SK-N-SH (cell line): ENCODE results near the gene SLC7A6OS.

Source experiments
- EZH2phosphoT487 ChIP-seq: fragments of 200-600 bp; sonication (generic); IDR thresholded peaks from 2 replicates; pipeline ENCODE4 v1.6.1; 2017; ENCODE audit warnings: low read depth, mixed run types, mild to moderate bottlenecking, antibody characterized with exemption, moderate library complexity, borderline replicate concordance
- POLR2AphosphoS5 ChIP-seq: IDR thresholded peaks from 2 replicates; pipeline ENCODE4 v1.6.1; 2012; ENCODE audit warnings: low read depth, low read length
- SMC3 ChIP-seq: IDR thresholded peaks from 2 replicates; pipeline ENCODE4 v1.6.1; 2012; ENCODE audit warnings: low read depth, low read length, improper control_type of control experiment
- TF ChIP-seq, protein P1 (sequence below): fragments of 200-600 bp; sonication (generic); IDR thresholded peaks from 2 replicates; pipeline ENCODE4 v1.6.1; 2017; ENCODE audit warnings: antibody characterized with exemption, mild to moderate bottlenecking, moderate library complexity
- TF ChIP-seq, protein P2 (sequence below): IDR thresholded peaks from 2 replicates; pipeline ENCODE4 v1.6.1; 2012; ENCODE audit warnings: mild to moderate bottlenecking, low read depth, low read length, moderate library complexity
- TF ChIP-seq, protein P3 (sequence below): IDR thresholded peaks from 2 replicates; pipeline ENCODE4 v1.4.0; 2012; ENCODE audit warnings: low read depth, borderline replicate concordance

GRCh38 chr16:68251832-68252231, 58.9 kb downstream of the SLC7A6OS start:
- TF ChIP-seq POLR2AphosphoS5, result no peak
- TF ChIP-seq, protein P1, sequence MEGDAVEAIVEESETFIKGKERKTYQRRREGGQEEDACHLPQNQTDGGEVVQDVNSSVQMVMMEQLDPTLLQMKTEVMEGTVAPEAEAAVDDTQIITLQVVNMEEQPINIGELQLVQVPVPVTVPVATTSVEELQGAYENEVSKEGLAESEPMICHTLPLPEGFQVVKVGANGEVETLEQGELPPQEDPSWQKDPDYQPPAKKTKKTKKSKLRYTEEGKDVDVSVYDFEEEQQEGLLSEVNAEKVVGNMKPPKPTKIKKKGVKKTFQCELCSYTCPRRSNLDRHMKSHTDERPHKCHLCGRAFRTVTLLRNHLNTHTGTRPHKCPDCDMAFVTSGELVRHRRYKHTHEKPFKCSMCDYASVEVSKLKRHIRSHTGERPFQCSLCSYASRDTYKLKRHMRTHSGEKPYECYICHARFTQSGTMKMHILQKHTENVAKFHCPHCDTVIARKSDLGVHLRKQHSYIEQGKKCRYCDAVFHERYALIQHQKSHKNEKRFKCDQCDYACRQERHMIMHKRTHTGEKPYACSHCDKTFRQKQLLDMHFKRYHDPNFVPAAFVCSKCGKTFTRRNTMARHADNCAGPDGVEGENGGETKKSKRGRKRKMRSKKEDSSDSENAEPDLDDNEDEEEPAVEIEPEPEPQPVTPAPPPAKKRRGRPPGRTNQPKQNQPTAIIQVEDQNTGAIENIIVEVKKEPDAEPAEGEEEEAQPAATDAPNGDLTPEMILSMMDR, result no peak
- TF ChIP-seq, protein P2, sequence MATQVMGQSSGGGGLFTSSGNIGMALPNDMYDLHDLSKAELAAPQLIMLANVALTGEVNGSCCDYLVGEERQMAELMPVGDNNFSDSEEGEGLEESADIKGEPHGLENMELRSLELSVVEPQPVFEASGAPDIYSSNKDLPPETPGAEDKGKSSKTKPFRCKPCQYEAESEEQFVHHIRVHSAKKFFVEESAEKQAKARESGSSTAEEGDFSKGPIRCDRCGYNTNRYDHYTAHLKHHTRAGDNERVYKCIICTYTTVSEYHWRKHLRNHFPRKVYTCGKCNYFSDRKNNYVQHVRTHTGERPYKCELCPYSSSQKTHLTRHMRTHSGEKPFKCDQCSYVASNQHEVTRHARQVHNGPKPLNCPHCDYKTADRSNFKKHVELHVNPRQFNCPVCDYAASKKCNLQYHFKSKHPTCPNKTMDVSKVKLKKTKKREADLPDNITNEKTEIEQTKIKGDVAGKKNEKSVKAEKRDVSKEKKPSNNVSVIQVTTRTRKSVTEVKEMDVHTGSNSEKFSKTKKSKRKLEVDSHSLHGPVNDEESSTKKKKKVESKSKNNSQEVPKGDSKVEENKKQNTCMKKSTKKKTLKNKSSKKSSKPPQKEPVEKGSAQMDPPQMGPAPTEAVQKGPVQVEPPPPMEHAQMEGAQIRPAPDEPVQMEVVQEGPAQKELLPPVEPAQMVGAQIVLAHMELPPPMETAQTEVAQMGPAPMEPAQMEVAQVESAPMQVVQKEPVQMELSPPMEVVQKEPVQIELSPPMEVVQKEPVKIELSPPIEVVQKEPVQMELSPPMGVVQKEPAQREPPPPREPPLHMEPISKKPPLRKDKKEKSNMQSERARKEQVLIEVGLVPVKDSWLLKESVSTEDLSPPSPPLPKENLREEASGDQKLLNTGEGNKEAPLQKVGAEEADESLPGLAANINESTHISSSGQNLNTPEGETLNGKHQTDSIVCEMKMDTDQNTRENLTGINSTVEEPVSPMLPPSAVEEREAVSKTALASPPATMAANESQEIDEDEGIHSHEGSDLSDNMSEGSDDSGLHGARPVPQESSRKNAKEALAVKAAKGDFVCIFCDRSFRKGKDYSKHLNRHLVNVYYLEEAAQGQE, result no peak
- TF ChIP-seq, protein P3, sequence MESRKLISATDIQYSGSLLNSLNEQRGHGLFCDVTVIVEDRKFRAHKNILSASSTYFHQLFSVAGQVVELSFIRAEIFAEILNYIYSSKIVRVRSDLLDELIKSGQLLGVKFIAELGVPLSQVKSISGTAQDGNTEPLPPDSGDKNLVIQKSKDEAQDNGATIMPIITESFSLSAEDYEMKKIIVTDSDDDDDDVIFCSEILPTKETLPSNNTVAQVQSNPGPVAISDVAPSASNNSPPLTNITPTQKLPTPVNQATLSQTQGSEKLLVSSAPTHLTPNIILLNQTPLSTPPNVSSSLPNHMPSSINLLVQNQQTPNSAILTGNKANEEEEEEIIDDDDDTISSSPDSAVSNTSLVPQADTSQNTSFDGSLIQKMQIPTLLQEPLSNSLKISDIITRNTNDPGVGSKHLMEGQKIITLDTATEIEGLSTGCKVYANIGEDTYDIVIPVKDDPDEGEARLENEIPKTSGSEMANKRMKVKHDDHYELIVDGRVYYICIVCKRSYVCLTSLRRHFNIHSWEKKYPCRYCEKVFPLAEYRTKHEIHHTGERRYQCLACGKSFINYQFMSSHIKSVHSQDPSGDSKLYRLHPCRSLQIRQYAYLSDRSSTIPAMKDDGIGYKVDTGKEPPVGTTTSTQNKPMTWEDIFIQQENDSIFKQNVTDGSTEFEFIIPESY, result no peak
- TF ChIP-seq EZH2phosphoT487, result no peak
- TF ChIP-seq SMC3, result no peak
